Effector CD4-positive, alpha-beta T cell (primary cell): ENCODE data around the gene PCK2.

Experiments
- DNase-seq: peaks from one replicate; pipeline ENCODE4 v3.0.0-alpha.2; 2020

PCK2 gene

GRCh38 chr14:24121210-24121609, 27.1 kb downstream of the PCK2 start:
- DNase-seq: no peak

GRCh38 chr14:24122416-24122815, 28.3 kb downstream of the PCK2 start:
- DNase-seq: no peak

- DNase-seq: no peak
Measured at GRCh38 chr14:24122898-24123297, 28.8 kb downstream of the PCK2 start.

GRCh38 chr14:24123424-24124417, 29.6 kb downstream of the PCK2 start:
- DNase-seq: no peak

GRCh38 chr14:24126939-24127338, 32.8 kb downstream of the PCK2 start:
- DNase-seq: no peak

GRCh38 chr14:24127673-24128072, 33.6 kb downstream of the PCK2 start:
- DNase-seq: no peak

- DNase-seq: no peak
Measured at GRCh38 chr14:24129410-24129998, 35.4 kb downstream of the PCK2 start.

- DNase-seq: no peak
Measured at GRCh38 chr14:24130380-24130716, 36.2 kb downstream of the PCK2 start, which contains the start of gene FITM1. Gene FITM1, plus strand, starts transcription at chr14:24130659. Its CDS starts 905 bp downstream, at chr14:24131564.

GRCh38 chr14:24130717-24131548, 36.8 kb downstream of the PCK2 start:
- DNase-seq: no peak

- DNase-seq: no peak
Measured at GRCh38 chr14:24131549-24131966, 37.4 kb downstream of the PCK2 start.

GRCh38 chr14:24132061-24132685, 38.1 kb downstream of the PCK2 start:
- DNase-seq: no peak

GRCh38 chr14:24132976-24133375, 38.9 kb downstream of the PCK2 start:
- no peak for DNase-seq

GRCh38 chr14:24133735-24134134, 39.6 kb downstream of the PCK2 start:
- no peak for DNase-seq

- DNase-seq: no peak
Measured at GRCh38 chr14:24135584-24135833, 41.4 kb downstream of the PCK2 start.

- peak; percentile 90 for DNase-seq
Measured at GRCh38 chr14:24135834-24136683, 41.9 kb downstream of the PCK2 start, which contains the start of gene PSME1. Gene PSME1, plus strand, starts transcription at chr14:24136194. Its CDS starts 69 bp downstream, at chr14:24136263.

GRCh38 chr14:24136684-24137528, 42.8 kb downstream of the PCK2 start:
- DNase-seq: no peak

- no peak for DNase-seq
Measured at GRCh38 chr14:24137529-24138395, 43.7 kb downstream of the PCK2 start.

GRCh38 chr14:24138396-24139271, 44.5 kb downstream of the PCK2 start:
- no peak for DNase-seq
